NCI-H1417 treated with DMSO at 0.1 percent for 48 hours (cell line): ENCODE measurements around the gene RNF207.
A peak's percentile ranks its signal among the peaks of the same experiment; 100 is the strongest.

ENCODE experiments used
- DNase-seq: peaks from one replicate; lab custom pipeline; 2025; lab: John Stamatoyannopoulos, UW

RNF207 gene

DNA sequence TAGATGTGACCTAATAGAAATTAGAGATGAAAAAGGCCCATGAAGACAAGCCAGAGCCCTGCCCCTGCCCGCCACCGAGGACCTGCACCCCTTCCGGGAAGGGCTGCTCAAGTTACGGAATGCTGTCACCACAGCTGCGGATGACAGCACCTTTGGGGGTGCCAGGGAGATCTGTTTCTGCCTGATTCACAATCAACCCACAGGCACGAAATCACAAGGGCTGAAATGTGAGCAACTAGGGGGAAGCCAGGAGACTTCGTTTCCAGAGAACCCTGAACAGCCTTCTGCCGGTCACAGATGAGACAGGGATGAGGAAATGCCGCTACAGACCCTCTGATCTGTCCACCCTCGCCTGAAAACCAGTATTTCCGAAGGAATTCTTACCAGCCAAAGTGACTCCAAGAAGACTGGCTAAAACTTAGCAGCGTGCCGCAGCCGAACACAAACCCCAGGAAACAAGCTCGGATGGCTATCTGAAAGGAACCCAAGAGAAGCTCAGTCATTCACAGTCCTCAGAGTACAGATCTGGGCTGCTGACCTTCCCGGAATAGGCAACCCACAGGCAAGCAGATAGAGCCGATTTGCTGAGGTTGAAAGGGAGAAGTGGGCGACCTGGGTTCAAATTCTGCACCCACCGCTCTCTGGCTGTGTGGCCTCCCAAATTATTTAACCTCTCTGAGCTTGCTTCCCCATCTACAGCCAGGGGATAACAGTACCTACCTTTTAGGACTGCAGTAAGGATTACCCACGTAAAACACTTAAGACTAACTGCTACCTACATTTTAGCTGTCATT, 28.8 kb downstream of the RNF207 start:
- no peak for DNase-seq

- no peak for DNase-seq
Observed at GRCh38 chr1:6235296-6235677, 29.4 kb downstream of the RNF207 start.

GRCh38 chr1:6237093-6237492, 31.2 kb downstream of the RNF207 start:
- no peak for DNase-seq

DNA sequence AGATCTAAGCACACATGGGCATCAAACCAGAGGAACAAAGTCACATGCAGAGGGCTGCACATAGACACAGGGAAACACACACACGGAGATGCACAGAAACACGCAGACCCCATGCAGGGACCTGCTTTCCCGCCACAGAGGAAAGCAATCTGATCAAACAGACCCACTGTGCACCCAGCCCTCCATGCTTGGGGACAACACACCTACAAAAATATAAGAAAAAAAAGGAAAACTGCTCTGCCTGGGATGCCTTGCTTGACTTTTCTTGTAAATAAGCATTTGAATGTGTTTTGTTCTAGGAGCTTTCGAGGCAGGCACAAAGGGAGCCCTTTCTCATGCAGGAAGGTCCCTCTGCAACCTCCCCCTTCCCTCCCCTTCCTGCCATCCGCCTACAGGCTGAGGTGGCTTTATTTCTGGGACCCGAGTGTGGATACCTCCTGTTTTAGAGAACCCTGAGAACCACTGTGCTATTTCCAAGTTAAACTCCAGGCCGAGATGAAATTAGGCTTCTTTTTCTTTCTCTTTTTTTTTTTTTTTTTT, 33.4 kb downstream of the RNF207 start:
- DNase-seq: no peak

DNA sequence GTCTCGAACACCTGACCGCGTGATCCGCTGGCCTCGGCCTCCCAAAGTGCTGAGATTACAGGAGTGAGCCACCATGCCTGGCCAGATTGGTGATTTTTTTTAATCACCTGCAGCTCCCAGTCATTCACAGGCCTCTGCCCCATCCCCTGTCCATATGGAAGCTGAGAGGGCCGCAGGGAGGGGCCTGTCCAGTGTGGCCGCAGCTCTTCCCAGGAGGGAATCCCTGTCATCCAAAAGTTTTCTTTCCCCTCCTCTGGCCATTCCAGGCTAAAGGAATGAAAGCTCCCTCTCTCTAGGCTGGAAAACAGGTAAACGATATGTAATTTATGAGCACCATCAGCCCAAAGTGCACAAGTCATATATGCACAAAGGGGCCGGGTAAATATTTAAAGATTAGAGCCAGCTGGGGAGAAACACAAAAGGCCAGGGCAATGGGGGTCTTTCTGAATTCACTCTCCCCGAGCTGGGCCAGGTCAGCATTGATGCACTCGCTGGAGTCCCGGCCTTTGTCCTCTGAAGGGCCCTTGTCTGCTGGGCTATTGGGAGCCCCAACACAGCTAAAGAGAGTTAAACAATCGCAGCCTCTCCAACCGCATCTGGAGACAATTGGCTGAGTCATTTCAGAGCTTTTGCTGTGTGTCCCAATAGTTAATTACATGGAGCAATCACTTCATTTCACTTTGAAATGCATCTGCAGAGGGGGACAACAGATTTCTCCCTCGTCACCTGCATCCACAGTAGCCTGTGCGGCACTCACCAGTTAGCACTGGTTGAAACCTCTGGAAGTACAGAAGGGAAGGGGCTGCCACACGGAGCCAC, 34.2 kb downstream of the RNF207 start:
- peak; percentile 52 for DNase-seq

DNA sequence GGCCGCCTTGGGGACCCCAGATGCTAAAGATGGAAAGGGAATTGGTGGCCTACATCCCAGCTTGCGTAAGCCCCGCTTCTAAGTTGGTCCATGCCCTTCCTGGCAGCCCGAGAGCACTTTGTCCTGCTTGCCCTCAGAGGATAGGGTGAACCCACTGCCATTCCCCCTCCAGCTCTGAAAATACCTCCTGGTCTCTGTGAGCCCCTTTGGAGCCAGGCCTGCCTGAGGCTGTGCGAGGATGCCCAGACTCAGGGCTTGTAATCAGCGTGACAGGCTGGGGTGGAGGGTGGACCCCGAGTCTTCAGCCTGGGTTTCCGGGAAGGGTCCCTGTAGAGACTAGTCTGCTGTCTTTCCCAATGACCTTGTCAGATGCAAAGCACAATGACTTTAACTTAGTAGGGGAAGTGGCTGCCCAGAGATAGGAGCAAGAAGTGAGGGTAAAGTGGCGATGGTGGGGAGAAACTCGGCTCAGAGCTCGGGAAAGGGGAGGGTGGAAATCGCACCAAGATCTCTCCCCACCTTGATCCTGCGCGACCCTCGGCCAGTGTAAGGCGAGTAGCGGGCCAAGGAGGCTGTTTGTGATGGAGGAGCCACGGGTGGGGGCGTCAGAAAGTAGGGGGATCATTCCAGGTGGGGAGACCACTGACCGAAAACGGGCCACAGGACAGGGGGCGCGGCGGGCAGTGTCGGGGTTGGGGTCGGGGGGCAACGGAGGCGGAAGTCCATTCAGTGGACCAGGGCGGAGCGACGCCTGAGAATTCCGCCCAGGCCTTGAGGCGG, 35.4 kb downstream of the RNF207 start:
- no peak for DNase-seq

DNA sequence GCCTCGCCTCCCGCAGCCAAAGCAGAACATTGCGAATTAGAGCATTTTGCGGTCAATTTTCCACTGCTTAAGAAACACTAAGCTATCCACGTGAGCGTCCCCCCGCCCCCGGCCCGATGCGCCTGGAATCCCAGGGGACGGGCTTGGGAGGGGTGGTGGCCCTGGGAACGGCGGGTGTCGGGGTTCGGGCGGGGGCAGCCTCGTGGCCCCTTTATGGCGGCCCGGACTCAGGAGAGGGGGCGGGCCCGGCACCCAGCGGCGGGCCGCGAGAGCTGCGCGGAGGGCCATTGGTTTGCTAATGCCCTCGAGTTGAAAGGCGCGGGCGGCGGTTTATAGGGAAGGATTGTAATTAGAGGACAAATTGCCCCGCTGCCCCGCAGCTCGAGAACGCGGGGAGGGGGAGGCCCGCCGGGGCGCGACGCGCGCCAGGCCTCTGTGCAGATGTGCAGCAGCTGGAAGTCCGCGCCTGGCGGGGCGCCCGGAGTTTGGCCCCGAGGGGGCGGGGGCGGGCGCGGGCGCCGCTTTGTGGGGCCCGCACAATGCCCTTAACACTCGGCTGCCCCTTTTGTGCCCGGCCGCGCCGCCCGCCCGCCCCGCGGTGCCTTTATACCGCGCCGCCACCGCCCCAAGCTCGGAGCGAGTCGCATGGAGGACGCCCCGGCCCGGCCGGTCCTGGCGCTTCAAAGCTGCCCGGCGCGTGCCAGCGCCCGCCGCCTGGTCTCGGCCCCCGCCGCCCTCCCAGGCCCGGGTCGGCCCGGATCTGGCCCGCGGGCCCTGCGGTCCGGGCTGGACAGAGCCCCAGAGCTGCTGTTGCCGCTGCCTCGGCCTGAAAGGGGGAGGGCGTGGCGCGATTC, 36.2 kb downstream of the RNF207 start:
- no peak for DNase-seq

- DNase-seq: no peak
Observed at GRCh38 chr1:6243053-6243834, 37.3 kb downstream of the RNF207 start.

GRCh38 chr1:6243993-6244392, 38.1 kb downstream of the RNF207 start, which contains the start of gene HES3:
HES3 (plus strand) TSS chr1:6244179; CDS start chr1:6244366, 187 bp downstream.
- DNase-seq: no peak

DNA sequence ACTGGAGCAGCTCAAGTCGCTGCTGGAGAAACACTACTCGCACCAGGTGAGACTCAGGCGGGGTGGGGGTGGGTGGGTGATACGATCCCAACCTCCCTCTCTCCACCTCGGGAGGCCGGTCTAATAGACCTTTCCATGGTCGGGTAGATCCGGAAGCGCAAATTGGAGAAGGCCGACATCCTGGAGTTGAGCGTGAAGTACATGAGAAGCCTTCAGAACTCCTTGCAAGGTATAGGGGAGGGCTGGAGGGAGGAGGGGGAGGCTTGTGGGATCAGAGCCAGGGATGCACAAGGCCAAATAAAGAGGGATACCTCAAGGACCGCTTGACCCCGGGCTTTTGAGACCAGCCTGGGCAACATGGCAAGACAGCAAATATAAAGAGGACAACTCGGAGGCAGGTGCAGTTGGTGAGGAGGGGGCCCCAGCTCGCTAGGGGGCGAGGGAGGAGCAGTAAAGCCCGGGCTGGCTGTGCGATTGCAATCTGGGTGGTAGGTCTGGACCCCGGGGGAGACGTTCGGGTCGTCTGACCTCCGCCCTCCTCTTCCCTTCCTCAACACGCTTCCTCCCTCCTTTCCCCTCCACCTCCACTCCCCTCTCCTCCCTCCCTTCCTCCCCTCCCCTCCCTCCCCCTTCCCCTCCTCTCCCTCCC, 38.6 kb downstream of the RNF207 start:
- no peak for DNase-seq

GRCh38 chr1:6245086-6245868, 39.4 kb downstream of the RNF207 start:
- DNase-seq: peak; percentile 51

GRCh38 chr1:6245869-6246496, 40.1 kb downstream of the RNF207 start:
- DNase-seq: no peak

DNA sequence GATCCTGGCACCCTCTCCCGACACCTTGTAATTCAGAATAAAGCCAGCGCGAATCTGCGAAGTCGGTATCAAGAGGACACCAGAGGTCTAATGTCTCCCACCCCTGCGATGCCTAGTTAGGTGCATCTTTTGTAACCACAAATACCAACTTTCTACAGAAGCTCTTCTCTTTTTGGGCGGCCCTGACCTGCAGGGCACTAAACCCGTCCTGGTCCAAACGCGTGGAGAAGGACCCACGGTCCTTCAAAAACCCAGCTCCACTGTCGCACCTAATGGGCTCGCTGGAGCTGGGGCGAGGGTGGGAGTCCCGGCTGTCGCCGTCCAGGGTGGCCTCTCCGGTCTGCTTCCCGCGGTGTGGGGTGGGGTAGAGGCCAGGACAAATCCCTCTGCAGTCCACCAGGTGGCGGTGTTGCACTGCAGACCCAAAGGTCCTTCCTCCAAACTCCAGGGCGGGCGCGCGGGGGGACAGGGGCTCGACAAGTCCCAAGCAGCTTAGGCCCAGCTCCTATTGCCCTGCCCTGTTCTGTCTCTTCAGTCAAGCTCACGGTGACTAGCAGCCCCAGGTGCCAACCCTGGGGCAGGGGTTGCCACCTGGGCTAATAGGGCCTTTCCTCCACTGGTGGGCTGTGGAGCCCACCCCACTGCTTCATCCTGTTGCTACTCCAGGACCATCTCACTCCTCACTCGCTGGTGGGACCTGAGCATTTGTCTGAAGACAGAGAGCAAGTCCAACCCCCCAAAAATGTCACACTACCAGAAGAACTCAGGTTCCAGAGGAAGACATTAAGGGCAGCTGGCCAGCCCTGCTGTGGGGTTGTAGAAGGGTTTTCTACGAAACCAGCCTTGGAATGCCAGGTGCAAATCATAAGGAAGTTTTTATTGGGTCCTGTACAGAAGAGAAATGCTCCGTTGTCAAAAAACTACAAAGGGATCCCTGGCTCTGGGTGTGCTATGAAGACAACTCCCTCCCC, 40.9 kb downstream of the RNF207 start:
- peak; percentile 21 for DNase-seq

- no peak for DNase-seq
Observed at GRCh38 chr1:6247651-6248050, 41.7 kb downstream of the RNF207 start.

GRCh38 chr1:6248161-6248776, 42.4 kb downstream of the RNF207 start:
- no peak for DNase-seq

DNA sequence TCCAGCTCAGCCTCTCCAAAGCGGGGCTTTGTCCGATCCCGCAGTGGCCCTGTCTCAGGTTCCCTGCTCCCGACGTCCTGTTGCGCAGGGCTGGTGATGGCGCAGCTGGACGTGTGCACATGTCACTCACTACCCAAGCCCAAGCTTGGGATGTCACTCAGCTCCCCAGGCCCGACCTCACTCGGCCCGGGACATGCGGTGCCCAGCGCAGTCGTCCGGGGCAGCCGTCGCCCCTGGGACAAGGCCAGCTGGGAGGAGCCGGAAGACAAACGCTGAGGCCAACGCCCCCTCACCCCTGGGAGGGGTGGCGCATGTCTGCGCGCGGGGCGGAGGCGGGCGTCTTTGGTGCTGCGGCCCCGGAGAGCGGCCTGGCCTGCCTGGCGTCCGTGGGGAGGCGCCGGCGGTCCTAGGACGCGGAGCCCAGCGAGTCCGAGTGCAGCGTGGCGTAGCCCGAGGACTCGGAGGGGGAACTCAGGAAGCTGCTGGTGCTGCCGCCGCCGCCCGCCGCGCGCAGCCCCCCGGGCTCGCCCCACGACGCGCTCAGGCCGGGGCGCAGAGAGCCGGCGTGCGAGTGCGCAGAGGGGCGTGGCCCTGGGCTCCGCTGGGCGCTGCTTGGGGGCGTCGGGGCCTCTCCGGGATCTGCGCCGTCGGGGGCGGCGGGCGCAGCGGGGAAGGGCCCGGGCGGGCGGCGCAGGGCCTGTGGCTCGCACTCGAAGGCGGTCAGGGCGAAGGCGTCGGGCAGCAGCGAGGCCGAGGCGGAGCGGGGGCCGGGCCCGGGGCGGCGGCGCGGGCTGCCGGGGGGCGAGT, 43.2 kb downstream of the RNF207 start:
- no peak for DNase-seq
